ENCODE measurements around the gene PSMG4.

GRCh38 chr6:3271756-3272155 lies 13.0 kb downstream of the PSMG4 start:
- no peak for TF ChIP-seq POLR2A (IDR thresholded peaks at IDR 0.05; ENCODE audit: low read depth, low read length)
- no peak for TF ChIP-seq POLR2AphosphoS5 (IDR thresholded peaks at IDR 0.05; ENCODE audit: low read depth, low read length)
- no peak for TF ChIP-seq SPI1 (IDR thresholded peaks at IDR 0.05; ENCODE audit: low read depth, low read length)
- TF ChIP-seq TAF1 (IDR thresholded peaks at IDR 0.05; ENCODE audit: low read depth, low read length), result no peak
- no peak for TF ChIP-seq PAX5 (IDR thresholded peaks at IDR 0.05; ENCODE audit: insufficient read depth, low read length, severe bottlenecking)
- TF ChIP-seq POU2F2 (IDR thresholded peaks at IDR 0.05; ENCODE audit: low read depth, low read length), result no peak
